Measurements from ENCODE around the gene MTX3.

MTX3 gene

GRCh38 chr5:79986260-79986659, 4.8 kb downstream of the MTX3 start:
- no peak for TF ChIP-seq CTCF (conservative IDR thresholded peaks at IDR 0.05; ENCODE audit: control insufficient read depth, insufficient read depth, low read depth, low read length)
- no peak for DNase-seq (ENCODE audit: low read depth)
- no peak overlapping the region for H3K4me3 ChIP-seq (ENCODE audit: control insufficient read depth, low read depth, low read length)

DNA sequence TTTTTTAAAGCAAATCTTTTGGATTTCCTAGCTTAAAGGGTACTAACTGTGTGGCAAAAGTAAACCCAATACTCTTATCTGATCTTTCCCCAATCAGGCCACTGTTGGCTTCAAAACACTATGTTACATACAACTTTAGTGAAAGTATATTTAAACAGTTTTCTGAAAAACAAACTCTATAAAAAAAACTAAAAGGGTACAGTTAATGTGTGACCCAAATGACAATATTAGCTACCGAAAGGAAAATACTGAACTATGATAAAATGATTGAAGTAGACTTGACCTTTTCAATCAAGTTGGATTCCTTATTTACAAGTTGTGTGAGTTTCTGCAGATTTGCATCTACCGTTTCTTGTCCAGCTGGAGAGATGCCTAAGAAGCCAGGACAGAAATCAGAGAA, 5.8 kb downstream of the MTX3 start:
- DNase-seq (ENCODE audit: low read depth), result no peak
- H3K4me3 ChIP-seq (ENCODE audit: control insufficient read depth, low read depth, low read length), result no peak overlapping the region
- no peak for TF ChIP-seq CTCF (conservative IDR thresholded peaks at IDR 0.05; ENCODE audit: control insufficient read depth, insufficient read depth, low read depth, low read length)

- DNase-seq (ENCODE audit: low read depth), result no peak
- no peak for TF ChIP-seq CTCF (conservative IDR thresholded peaks at IDR 0.05; ENCODE audit: control insufficient read depth, insufficient read depth, low read depth, low read length)
- no peak overlapping the region for H3K4me3 ChIP-seq (ENCODE audit: control insufficient read depth, low read depth, low read length)
Measured at GRCh38 chr5:79984363-79984762, 6.7 kb downstream of the MTX3 start.

GRCh38 chr5:79983618-79984017, 7.4 kb downstream of the MTX3 start:
- H3K4me3 ChIP-seq (ENCODE audit: control insufficient read depth, low read depth, low read length), result no peak overlapping the region
- no peak for TF ChIP-seq CTCF (conservative IDR thresholded peaks at IDR 0.05; ENCODE audit: control insufficient read depth, insufficient read depth, low read depth, low read length)
- no peak for DNase-seq (ENCODE audit: low read depth)

- H3K4me3 ChIP-seq (ENCODE audit: control insufficient read depth, low read depth, low read length), result no peak overlapping the region
- no peak for TF ChIP-seq CTCF (conservative IDR thresholded peaks at IDR 0.05; ENCODE audit: control insufficient read depth, insufficient read depth, low read depth, low read length)
- DNase-seq (ENCODE audit: low read depth), result no peak
Measured at GRCh38 chr5:79982136-79982535, 8.9 kb downstream of the MTX3 start.

- no peak overlapping the region for H3K4me3 ChIP-seq (ENCODE audit: control insufficient read depth, low read depth, low read length)
- no peak for DNase-seq (ENCODE audit: low read depth)
- TF ChIP-seq CTCF (conservative IDR thresholded peaks at IDR 0.05; ENCODE audit: control insufficient read depth, insufficient read depth, low read depth, low read length), result no peak
Measured at GRCh38 chr5:79976759-79977515, 14.1 kb downstream of the MTX3 start.
